ACC112 (cell line): ENCODE data around the gene MSTN.

Experiments used
- H2AFZ ChIP-seq: fragments of 200-600 bp; sonication (generic); one replicate; pipeline ENCODE4 v1.6.0; 2017; ENCODE audit warnings: antibody characterized with exemption, low read length; ENCODE audit not compliant: unreplicated experiment
- H3K27ac ChIP-seq: fragments of 200-600 bp; sonication (generic); 2 replicates; pipeline ENCODE4 v1.5.1; 2014; ENCODE audit warnings: low read depth, mild to moderate bottlenecking, antibody characterized with exemption, low read length, moderate library complexity
- H3K27me3 ChIP-seq: fragments of 200-600 bp; sonication (generic); 2 replicates; pipeline ENCODE4 v1.6.1; 2014; ENCODE audit warnings: mild to moderate bottlenecking, antibody characterized with exemption, low read length, moderate library complexity, mixed read lengths; ENCODE audit not compliant: insufficient read depth
- H3K36me3 ChIP-seq: fragments of 200-600 bp; sonication (generic); 2 replicates; pipeline ENCODE4 v1.6.1; 2016; ENCODE audit warnings: mild to moderate bottlenecking, antibody characterized with exemption, low read length, moderate library complexity, mixed read lengths; ENCODE audit not compliant: insufficient read depth
- H3K4me1 ChIP-seq: fragments of 200-600 bp; sonication (generic); one replicate; pipeline ENCODE4 v1.6.1; 2016; ENCODE audit warnings: low read length, mixed read lengths; ENCODE audit not compliant: insufficient read depth, unreplicated experiment, control insufficient read depth
- H3K4me3 ChIP-seq: fragments of 200-600 bp; sonication (generic); 2 replicates; pipeline ENCODE4 v1.5.1; 2014; ENCODE audit warnings: mild to moderate bottlenecking, low read depth, low read length
- H3K79me2 ChIP-seq: fragments of 200-600 bp; sonication (generic); one replicate; pipeline ENCODE4 v1.6.0; 2016; ENCODE audit warnings: low read length; ENCODE audit not compliant: control insufficient read depth, unreplicated experiment, insufficient read depth

MSTN gene

DNA sequence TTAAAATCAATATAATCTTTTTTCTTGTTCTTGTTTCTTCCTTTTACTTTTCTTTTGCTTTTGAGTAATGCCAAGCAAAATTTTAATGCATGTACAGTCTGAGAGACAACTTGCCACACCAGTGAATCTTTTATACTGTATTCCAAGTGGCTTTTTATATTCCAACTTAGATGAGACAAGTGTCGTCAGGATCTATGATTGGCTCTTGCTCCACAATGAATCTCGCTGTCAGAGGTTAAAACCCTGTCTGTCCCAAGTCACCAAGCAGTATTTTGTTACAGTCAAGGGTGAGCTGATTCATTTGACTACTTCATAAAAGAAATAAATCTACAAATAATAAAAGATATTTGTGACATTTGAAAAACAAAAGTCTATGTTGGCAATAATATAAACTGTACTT, at the start of gene MSTN:
Gene MSTN (minus strand): TSS at position 129 of the 400 bp plus-strand sequence. CDS start 133 bp downstream, outside the sequence.
- Histone ChIP-seq H2AFZ (peak within 1 kb of the TSS; percentile 32), H3K79me2 (no peaks in the 10 kb centered on the region), H3K27me3 (no peaks in the 10 kb centered on the region), H3K27ac (no peak within 1 kb of the TSS), H3K36me3 (no peaks in the 10 kb centered on the region), H3K4me1 (no peaks in the 10 kb centered on the region), H3K4me3 (peak within 1 kb of the TSS; percentile 40)

GRCh38 chr2:190111166-190111565, 48.6 kb upstream of the MSTN start:
- Histone ChIP-seq H3K4me1 (peaks cover 12% of the 10 kb centered on the region), H2AFZ (no peak overlapping the region), H3K4me3 (no peak overlapping the region), H3K36me3 (no peaks in the 10 kb centered on the region), H3K27ac (no peak overlapping the region), H3K27me3 (no peaks in the 10 kb centered on the region), H3K79me2 (no peaks in the 10 kb centered on the region)

- Histone ChIP-seq H3K27me3 (no peaks in the 10 kb centered on the region), H3K4me1 (peaks cover 12% of the 10 kb centered on the region), H3K27ac (no peak overlapping the region), H3K79me2 (no peaks in the 10 kb centered on the region), H3K4me3 (no peak overlapping the region), H3K36me3 (no peaks in the 10 kb centered on the region), H2AFZ (no peak overlapping the region)
Measured at GRCh38 chr2:190110699-190111098, 48.2 kb upstream of the MSTN start.

DNA sequence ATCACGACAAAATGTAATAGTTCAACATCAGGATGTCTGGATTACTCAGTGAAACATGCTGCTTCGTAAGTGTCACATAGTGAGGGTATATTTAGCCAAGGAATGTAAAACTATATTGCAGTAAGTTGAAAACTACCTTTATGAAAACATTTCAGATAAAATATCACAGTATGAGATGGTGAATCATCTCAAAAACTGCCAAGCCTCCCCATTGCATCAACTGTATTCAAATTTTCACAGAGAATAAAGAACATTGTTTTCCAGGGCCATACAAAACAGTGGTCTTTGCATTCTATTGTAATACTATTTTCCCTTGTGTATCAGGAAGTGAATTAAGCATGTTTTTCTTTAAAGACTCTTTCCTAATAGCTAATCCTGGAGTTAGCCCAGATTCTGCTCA, 47.6 kb upstream of the MSTN start:
- Histone ChIP-seq H3K4me3 (no peak overlapping the region), H3K4me1 (peaks cover 12% of the 10 kb centered on the region), H3K27me3 (no peaks in the 10 kb centered on the region), H2AFZ (peak overlapping the region; percentile 63), H3K79me2 (no peaks in the 10 kb centered on the region), H3K27ac (peak overlapping the region; percentile 35), H3K36me3 (no peaks in the 10 kb centered on the region)

GRCh38 chr2:190107409-190107808, 44.9 kb upstream of the MSTN start:
- Histone ChIP-seq H3K4me3 (no peak overlapping the region), H3K4me1 (peaks cover 12% of the 10 kb centered on the region), H3K79me2 (no peaks in the 10 kb centered on the region), H3K36me3 (no peaks in the 10 kb centered on the region), H3K27ac (no peak overlapping the region), H3K27me3 (no peaks in the 10 kb centered on the region), H2AFZ (no peak overlapping the region)

- H3K36me3 ChIP-seq, result no peaks in the 10 kb centered on the region
- no peak overlapping the region for H3K27ac ChIP-seq
- H3K4me1 ChIP-seq, result peaks cover 12% of the 10 kb centered on the region
- H3K27me3 ChIP-seq, result no peaks in the 10 kb centered on the region
- no peak overlapping the region for H3K4me3 ChIP-seq
- H2AFZ ChIP-seq, result no peak overlapping the region
- H3K79me2 ChIP-seq, result no peaks in the 10 kb centered on the region
Measured at GRCh38 chr2:190106783-190107182, 44.3 kb upstream of the MSTN start.

DNA sequence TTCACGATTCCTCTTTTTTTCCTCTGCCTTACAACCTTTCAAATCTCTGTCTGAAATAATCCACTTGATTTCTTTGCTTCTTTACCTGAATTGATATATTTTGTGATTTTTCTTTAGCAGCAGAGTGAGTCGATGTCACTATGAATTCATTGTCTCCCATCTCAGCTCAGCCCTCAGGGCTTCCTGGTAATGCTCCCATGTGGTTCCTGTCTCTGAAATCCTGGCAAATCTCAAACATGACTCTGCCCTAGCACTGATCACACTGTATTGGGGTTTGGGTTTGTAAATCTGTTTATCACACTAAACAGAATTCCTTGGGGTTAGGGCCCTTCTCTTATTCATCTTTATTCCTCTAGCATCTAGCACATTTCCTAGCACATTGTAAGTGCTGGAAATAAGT, 43.0 kb upstream of the MSTN start:
- no peak overlapping the region for H3K4me3 ChIP-seq
- peaks cover 8% of the 10 kb centered on the region for H3K4me1 ChIP-seq
- no peak overlapping the region for H3K27ac ChIP-seq
- no peaks in the 10 kb centered on the region for H3K36me3 ChIP-seq
- no peaks in the 10 kb centered on the region for H3K79me2 ChIP-seq
- no peak overlapping the region for H2AFZ ChIP-seq
- H3K27me3 ChIP-seq, result no peaks in the 10 kb centered on the region

DNA sequence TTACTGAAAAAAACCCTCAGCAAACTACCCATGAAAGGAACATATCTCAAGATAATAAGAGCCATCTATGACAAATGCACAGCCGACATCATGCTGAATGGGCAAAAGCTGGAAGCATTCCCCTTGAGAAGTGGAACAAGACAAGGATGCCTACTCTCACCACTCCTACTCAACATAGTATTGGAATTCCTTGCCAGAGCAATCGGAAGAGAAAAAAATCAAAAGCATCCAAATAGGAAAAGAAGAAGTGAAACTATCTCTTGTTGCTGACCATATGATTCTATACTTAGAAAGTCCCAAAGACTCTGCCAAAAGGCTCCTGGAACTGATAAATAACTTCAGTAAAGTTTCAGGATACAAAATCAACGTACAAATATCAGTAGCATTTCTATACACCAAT, 40.6 kb upstream of the MSTN start:
- H3K36me3 ChIP-seq, result no peaks in the 10 kb centered on the region

GRCh38 chr2:190099890-190100697, 37.6 kb upstream of the MSTN start:
- no peaks in the 10 kb centered on the region for H3K79me2 ChIP-seq
- no peak overlapping the region for H3K27ac ChIP-seq
- H3K36me3 ChIP-seq, result no peaks in the 10 kb centered on the region
- no peak overlapping the region for H3K4me3 ChIP-seq
- H3K27me3 ChIP-seq, result no peaks in the 10 kb centered on the region
- no peaks in the 10 kb centered on the region for H3K4me1 ChIP-seq
- H2AFZ ChIP-seq, result no peak overlapping the region

More for the DNA sequence above, 40.6 kb upstream of the MSTN start:
- Histone ChIP-seq H3K27ac (no peak overlapping the region), H3K27me3 (no peaks in the 10 kb centered on the region), H3K79me2 (no peaks in the 10 kb centered on the region), H3K4me3 (no peak overlapping the region), H3K4me1 (no peaks in the 10 kb centered on the region), H2AFZ (no peak overlapping the region)

GRCh38 chr2:190098851-190099250, 36.3 kb upstream of the MSTN start:
- H3K4me3 ChIP-seq, result no peak overlapping the region
- no peak overlapping the region for H2AFZ ChIP-seq
- H3K4me1 ChIP-seq, result no peaks in the 10 kb centered on the region
- no peaks in the 10 kb centered on the region for H3K79me2 ChIP-seq
- H3K27me3 ChIP-seq, result no peaks in the 10 kb centered on the region
- no peak overlapping the region for H3K27ac ChIP-seq
- H3K36me3 ChIP-seq, result no peaks in the 10 kb centered on the region

DNA sequence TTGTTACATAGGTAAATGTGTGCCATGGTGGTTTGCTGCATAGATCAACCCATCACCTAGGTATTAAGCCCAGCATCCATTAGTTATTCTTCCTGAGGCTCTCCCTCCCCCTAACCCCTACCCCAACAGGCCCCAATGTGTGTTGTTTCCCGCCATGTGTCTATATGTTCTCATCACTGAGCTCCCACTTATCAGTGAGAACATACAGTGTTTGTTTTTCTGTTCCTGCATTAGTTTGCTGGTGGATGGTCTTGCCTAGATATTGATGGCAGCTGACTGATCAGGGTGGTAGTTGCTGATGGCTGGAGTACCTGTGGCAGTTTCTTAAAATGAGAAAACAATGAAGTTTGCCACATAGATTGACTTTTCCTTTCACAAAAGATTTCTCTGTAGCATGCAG, 34.6 kb upstream of the MSTN start:
- H3K4me1 ChIP-seq, result no peaks in the 10 kb centered on the region
- H3K27me3 ChIP-seq, result no peaks in the 10 kb centered on the region
- H3K79me2 ChIP-seq, result no peaks in the 10 kb centered on the region
- no peaks in the 10 kb centered on the region for H3K36me3 ChIP-seq
- H3K27ac ChIP-seq, result no peak overlapping the region
- H3K4me3 ChIP-seq, result no peak overlapping the region
- no peak overlapping the region for H2AFZ ChIP-seq
